Smooth muscle cell (in vitro differentiated cells): Measurements from ENCODE around the gene SPTSSA. TPM values are rescaled to one million over a fixed set of nuclear protein-coding genes. Genes with fewer than 3 reads are reported as not detected.

ENCODE experiments used
- DNase-seq: peaks from one replicate; lab custom pipeline; 2025; ENCODE audit not compliant: unreplicated experiment; lab: John Stamatoyannopoulos, UW
- H2AFZ ChIP-seq: fragments of 200-600 bp; sonication (generic); 2 replicates; pipeline ENCODE4 v1.6.0; 2016; ENCODE audit warnings: antibody characterized with exemption, low read depth, mild to moderate bottlenecking
- H3F3A ChIP-seq: fragments of 200-600 bp; sonication (generic); 2 replicates; pipeline ENCODE4 v1.6.0; 2017; ENCODE audit warnings: antibody characterized with exemption, low read depth
- H3K27ac ChIP-seq: fragments of 200-600 bp; sonication (generic); 2 replicates; pipeline ENCODE4 v1.5.1; 2016; ENCODE audit warnings: low read depth, mild to moderate bottlenecking
- H3K27me3 ChIP-seq: fragments of 200-600 bp; sonication (generic); 2 replicates; pipeline ENCODE4 v1.6.1; 2016; ENCODE audit warnings: low read depth, mild to moderate bottlenecking
- H3K36me3 ChIP-seq: fragments of 200-600 bp; sonication (generic); 2 replicates; pipeline ENCODE4 v1.5.1; 2016; ENCODE audit warnings: low read depth
- H3K4me1 ChIP-seq: fragments of 200-600 bp; sonication (generic); 2 replicates; pipeline ENCODE4 v1.5.1; 2016; ENCODE audit warnings: low read depth
- H3K4me2 ChIP-seq: fragments of 200-600 bp; sonication (generic); 2 replicates; pipeline ENCODE4 v1.6.0; 2016; ENCODE audit warnings: mild to moderate bottlenecking
- H3K4me3 ChIP-seq: fragments of 200-600 bp; sonication (generic); 2 replicates; pipeline ENCODE4 v1.5.1; 2016; ENCODE audit warnings: mild to moderate bottlenecking
- H3K79me2 ChIP-seq: fragments of 200-600 bp; sonication (generic); 2 replicates; pipeline ENCODE4 v1.6.0; 2016; ENCODE audit warnings: low read depth, mild to moderate bottlenecking
- H3K9ac ChIP-seq: fragments of 200-600 bp; sonication (generic); 2 replicates; pipeline ENCODE4 v1.6.0; 2016; ENCODE audit warnings: low read depth
- H3K9me3 ChIP-seq: fragments of 200-600 bp; sonication (generic); replicated peaks from 2 replicates; pipeline ENCODE4 v1.5.1; 2016; ENCODE audit warnings: low read depth
- H4K20me1 ChIP-seq: fragments of 200-600 bp; sonication (generic); 2 replicates; pipeline ENCODE4 v1.6.0; 2016; ENCODE audit warnings: low read depth
- WGBS: methylation state at CpG from one replicate; pipeline ENCODE4 v1.1.7; 2016; ENCODE audit warnings: low lambda C conversion rate; 5-methylcytosine and 5-hydroxymethylcytosine counted together
- polyA plus RNA-seq: library from polyadenylated mRNA; unstranded; fragments of >200 nt; fragmentation: Nextera tagmentation; extraction: Ambion mirVana; gene quantifications from 2 replicates; pipeline ENCODE4 v1.2.1, GENCODE V29; 2016
- total RNA-seq: library from RNA; depleted of rRNA; stranded (reverse); fragments of >200 nt; gene quantifications from 2 replicates; pipeline ENCODE4 v1.2.3, GENCODE V29; 2014
- TF ChIP-seq, protein P1 (sequence below): fragments of 200-600 bp; sonication (generic); IDR thresholded peaks from 2 replicates; pipeline ENCODE4 v1.5.1; 2017; ENCODE audit warnings: borderline replicate concordance, mild to moderate bottlenecking, antibody characterized with exemption; ENCODE audit not compliant: insufficient read depth, poor library complexity, severe bottlenecking

The SPTSSA gene
- total and polyA plus RNA-seq, 2 experiments from 2014 or later, result 22.8 to 23.7 TPM

- Histone ChIP-seq H3K9me3 (no peaks in the 10 kb centered on the region), H2AFZ (no peak overlapping the region), H3K27ac (no peak overlapping the region), H3K79me2 (no peaks in the 10 kb centered on the region), H3K4me1 (no peaks in the 10 kb centered on the region), H3K4me3 (no peak overlapping the region), H3K9ac (no peak overlapping the region), H4K20me1 (no peaks in the 10 kb centered on the region), H3K27me3 (no peaks in the 10 kb centered on the region), H3K4me2 (peak overlapping the region; percentile 17), H3F3A (peaks cover 6% of the 10 kb centered on the region), H3K36me3 (no peaks in the 10 kb centered on the region)
- WGBS, result 44% methylated on average over 2 of the region's 2 CpGs
- no peak for DNase-seq
- TF ChIP-seq, protein P1, sequence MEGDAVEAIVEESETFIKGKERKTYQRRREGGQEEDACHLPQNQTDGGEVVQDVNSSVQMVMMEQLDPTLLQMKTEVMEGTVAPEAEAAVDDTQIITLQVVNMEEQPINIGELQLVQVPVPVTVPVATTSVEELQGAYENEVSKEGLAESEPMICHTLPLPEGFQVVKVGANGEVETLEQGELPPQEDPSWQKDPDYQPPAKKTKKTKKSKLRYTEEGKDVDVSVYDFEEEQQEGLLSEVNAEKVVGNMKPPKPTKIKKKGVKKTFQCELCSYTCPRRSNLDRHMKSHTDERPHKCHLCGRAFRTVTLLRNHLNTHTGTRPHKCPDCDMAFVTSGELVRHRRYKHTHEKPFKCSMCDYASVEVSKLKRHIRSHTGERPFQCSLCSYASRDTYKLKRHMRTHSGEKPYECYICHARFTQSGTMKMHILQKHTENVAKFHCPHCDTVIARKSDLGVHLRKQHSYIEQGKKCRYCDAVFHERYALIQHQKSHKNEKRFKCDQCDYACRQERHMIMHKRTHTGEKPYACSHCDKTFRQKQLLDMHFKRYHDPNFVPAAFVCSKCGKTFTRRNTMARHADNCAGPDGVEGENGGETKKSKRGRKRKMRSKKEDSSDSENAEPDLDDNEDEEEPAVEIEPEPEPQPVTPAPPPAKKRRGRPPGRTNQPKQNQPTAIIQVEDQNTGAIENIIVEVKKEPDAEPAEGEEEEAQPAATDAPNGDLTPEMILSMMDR, result no peak
Measured at GRCh38 chr14:34502545-34503225, 40.6 kb upstream of the SPTSSA start.

- H3K36me3 ChIP-seq, result no peaks in the 10 kb centered on the region
- TF ChIP-seq, protein P1, result no peak
- no peaks in the 10 kb centered on the region for H4K20me1 ChIP-seq
- H3K9me3 ChIP-seq, result no peaks in the 10 kb centered on the region
- peaks cover 6% of the 10 kb centered on the region for H3K4me1 ChIP-seq
- H3K27me3 ChIP-seq, result no peaks in the 10 kb centered on the region
- no peak overlapping the region for H3K9ac ChIP-seq
- no peak overlapping the region for H3K4me2 ChIP-seq
- H3K27ac ChIP-seq, result no peak overlapping the region
- H2AFZ ChIP-seq, result no peak overlapping the region
- H3K79me2 ChIP-seq, result no peaks in the 10 kb centered on the region
- 80% methylated on average over 2 of the region's 2 CpGs for WGBS
- no peak overlapping the region for H3K4me3 ChIP-seq
- H3F3A ChIP-seq, result peaks cover 10% of the 10 kb centered on the region
- DNase-seq, result no peak
Measured at GRCh38 chr14:34502001-34502400, 40.0 kb upstream of the SPTSSA start.

DNA sequence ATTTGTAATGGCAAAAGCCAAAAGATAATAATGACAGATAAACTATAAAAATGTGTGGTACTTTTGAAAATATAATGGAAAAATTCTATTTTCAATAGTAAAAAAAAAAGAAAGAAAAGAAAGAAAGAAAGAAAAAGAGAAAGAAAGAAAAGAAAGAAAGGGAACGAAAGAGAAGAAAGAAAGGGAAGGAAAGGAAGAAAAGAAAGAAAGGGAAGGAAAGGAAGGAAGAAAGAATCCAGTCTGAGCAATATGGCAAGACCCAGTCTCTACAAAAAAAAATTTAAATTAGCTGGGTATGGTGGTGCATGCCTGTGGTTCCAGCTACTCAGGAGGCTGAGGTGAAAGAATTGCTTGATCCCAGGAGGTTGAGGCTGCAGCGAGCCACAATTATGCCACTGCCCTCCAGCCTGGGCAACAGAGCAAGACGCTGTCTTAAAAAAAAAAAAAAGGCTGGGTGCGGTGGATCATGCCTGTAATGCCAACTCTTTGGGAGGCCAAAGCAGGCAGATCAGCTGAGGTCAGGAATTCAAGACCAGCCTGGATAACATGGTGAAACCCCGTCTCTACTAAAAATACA is 39.1 kb upstream of the SPTSSA start:
- Histone ChIP-seq H3K27me3 (no peaks in the 10 kb centered on the region), H3K79me2 (no peaks in the 10 kb centered on the region), H3K9me3 (no peaks in the 10 kb centered on the region), H3K9ac (no peak overlapping the region), H2AFZ (no peak overlapping the region), H4K20me1 (no peaks in the 10 kb centered on the region), H3K27ac (no peak overlapping the region), H3F3A (peaks cover 10% of the 10 kb centered on the region), H3K4me2 (no peak overlapping the region), H3K36me3 (no peaks in the 10 kb centered on the region), H3K4me3 (no peak overlapping the region), H3K4me1 (peaks cover 6% of the 10 kb centered on the region)
- TF ChIP-seq, protein P1, result no peak
- 69% methylated on average over 5 of the region's 5 CpGs for WGBS
- no peak for DNase-seq
